ENCODE results near the gene WDR27. TPM values are rescaled to one million over a fixed set of nuclear protein-coding genes. Genes with fewer than 3 reads are reported as not detected.
A peak's percentile ranks its signal among the peaks of the same experiment; 100 is the strongest.

Gene WDR27
- total and polyA plus RNA-seq, 12 donors: 6.0 to 66.7 (median 27.7) TPM

- H3K9me3 ChIP-seq (replicated peaks in 1 of 3): peaks cover 0 to 13% (median 0%) of the 10 kb centered on the region in 3 donors
- no peak overlapping the region for H3K4me3 ChIP-seq
- DNase-seq: peak in 2 of 7 donors; percentile 18 to 30
- no peaks in the 10 kb centered on the region for H3K27me3 ChIP-seq
- intact Hi-C loops (cut with DNase I): no loop called here
- H3K27ac ChIP-seq: peak overlapping the region in 2 of 5 donors; percentile 25 to 29
- TF ChIP-seq POLR2A (IDR thresholded peaks at IDR 0.05) (no peak), CTCF (IDR thresholded peaks at IDR 0.05) (no peak)
- peaks cover 0 to 6% of the 10 kb centered on the region in 2 donors for H3K4me1 ChIP-seq (replicated peaks in 1 of 2)
- WGBS, 4 donors: 43 to 56% (median 53%) methylated on average over 5 to 6 of the region's 6 CpGs
- no peaks in the 10 kb centered on the region for H3K36me3 ChIP-seq (replicated peaks in 1 of 2)
These were observed 155.8 kb downstream of the WDR27 start for GRCh38 chr6:169545982-169546381.

- Histone ChIP-seq H3K36me3 (replicated peaks in 1 of 2) (no peaks in the 10 kb centered on the region), H3K27me3 (no peaks in the 10 kb centered on the region), H3K9me3 (replicated peaks in 1 of 3) (peaks cover 0 to 13% (median 0%) of the 10 kb centered on the region in 3 donors), H3K27ac (no peak overlapping the region), H3K4me3 (no peak overlapping the region), H3K4me1 (replicated peaks in 1 of 2) (peaks cover 0 to 6% of the 10 kb centered on the region in 2 donors)
- intact Hi-C loops (cut with DNase I): no loop called here
- no peak for DNase-seq
- no peak for TF ChIP-seq POLR2A (IDR thresholded peaks at IDR 0.05)
- TF ChIP-seq CTCF (IDR thresholded peaks at IDR 0.05): no peak
These were observed 158.1 kb downstream of the WDR27 start for GRCh38 chr6:169543704-169544103.

- DNase-seq: no peak
- intact Hi-C loops (cut with DNase I): no loop called here
- Histone ChIP-seq H3K4me3 (no peak overlapping the region), H3K36me3 (replicated peaks in 1 of 2) (no peaks in the 10 kb centered on the region), H3K4me1 (replicated peaks in 1 of 2) (peaks cover 0 to 6% of the 10 kb centered on the region in 2 donors), H3K9me3 (replicated peaks in 1 of 3) (peaks cover 0 to 5% (median 0%) of the 10 kb centered on the region in 3 donors), H3K27me3 (no peaks in the 10 kb centered on the region), H3K27ac (no peak overlapping the region)
- no peak for TF ChIP-seq CTCF (IDR thresholded peaks at IDR 0.05)
- TF ChIP-seq POLR2A (IDR thresholded peaks at IDR 0.05): no peak
- WGBS, 4 donors: 31 to 44% (median 36%) methylated on average over 1 of the region's 1 CpG
These were observed 159.3 kb downstream of the WDR27 start for GRCh38 chr6:169542491-169542890.

GRCh38 chr6:169539176-169539897 is 162.5 kb downstream of the WDR27 start:
- DNase-seq: peak in 1 of 7 donors; percentile 7
- peaks cover 0 to 6% of the 10 kb centered on the region in 2 donors for H3K4me1 ChIP-seq (replicated peaks in 1 of 2)
- H3K36me3 ChIP-seq (replicated peaks in 1 of 2): no peaks in the 10 kb centered on the region
- TF ChIP-seq POLR2A (IDR thresholded peaks at IDR 0.05) (no peak), CTCF (IDR thresholded peaks at IDR 0.05) (no peak)
- H3K27me3 ChIP-seq: no peaks in the 10 kb centered on the region
- intact Hi-C loops (cut with DNase I): no loop called here
- H3K4me3 ChIP-seq: no peak overlapping the region
- no peak overlapping the region for H3K27ac ChIP-seq
- H3K9me3 ChIP-seq (replicated peaks in 1 of 3): peaks cover 0 to 4% (median 0%) of the 10 kb centered on the region in 3 donors
- 66 to 82% (median 72%) methylated on average over 5 of the region's 5 CpGs for WGBS, 4 donors
